ENCODE measurements around the gene KCNIP4. TPM values are rescaled to one million over a fixed set of nuclear protein-coding genes. Genes with fewer than 3 reads are reported as not detected.

KCNIP4 gene
- total and polyA plus RNA-seq, 2 donors (not counting 3 experiments of a cell fraction or from before 2014, with no cell fraction given) = not detected

- Histone ChIP-seq H3K9ac (replicated peaks; ENCODE audit: extremely low read depth, insufficient read depth, low read length) (no peak overlapping the region), H3K9me1 (replicated peaks; ENCODE audit: control insufficient read depth, extremely low read depth, insufficient read depth, low read length) (no peaks in the 10 kb centered on the region), H3K79me2 (ENCODE audit: control insufficient read depth, insufficient read depth, low read length) (no peaks in the 10 kb centered on the region), H3K36me3 (ENCODE audit: control insufficient read depth in 2 of 2, extremely low read depth in 1 of 2, insufficient read depth in 2 of 2, low read length in 2 of 2) (no peaks in the 10 kb centered on the region), H3K9me3 (replicated peaks; ENCODE audit: control insufficient read depth, insufficient read depth, low read length) (no peaks in the 10 kb centered on the region), H3K4me2 (ENCODE audit: insufficient read depth, low read length) (no peak overlapping the region), H3K4me1 (ENCODE audit: control insufficient read depth, extremely low read depth, insufficient read depth, low read length) (no peaks in the 10 kb centered on the region), H3K27ac (ENCODE audit: insufficient read depth, low read depth, low read length) (no peak overlapping the region), H2AFZ (ENCODE audit: low read depth, low read length) (no peak overlapping the region), H4K20me1 (replicated peaks; ENCODE audit: control insufficient read depth, extremely low read depth, insufficient read depth, low read length) (no peaks in the 10 kb centered on the region), H3K4me3 (replicated peaks in 1 of 3; ENCODE audit: insufficient read depth in 1 of 3, low read depth in 1 of 3, low read length in 3 of 3) (no peak overlapping the region), H3K27me3 (ENCODE audit: control insufficient read depth in 2 of 2, insufficient read depth in 2 of 2, low read length in 2 of 2) (no peaks in the 10 kb centered on the region)
- ChIA-PET CTCF (interaction anchor here (1.4 kb wide), 1 partner anchor 13 kb away, joined by 4 read pairs; no protein-coding TSS in a partner anchor), POLR2A (no interaction called here)
- no peak for DNase-seq (ENCODE audit: low read depth, low spot score)
- dilution Hi-C loops (cut with MboI; ENCODE audit: extremely low pct_ligation_motif_present, low sequenced_read_pairs) = no loop called here
- no peak for FAIRE-seq
- TF ChIP-seq FOS (IDR thresholded peaks at IDR 0.05; ENCODE audit: borderline replicate concordance, insufficient read depth, low read length) (no peak), JUN (IDR thresholded peaks at IDR 0.05; ENCODE audit: borderline replicate concordance, insufficient read depth, insufficient read length, low read depth) (no peak), POLR2AphosphoS5 (IDR thresholded peaks at IDR 0.05; ENCODE audit: insufficient read depth, low read depth, low read length) (no peak), MYC (IDR thresholded peaks at IDR 0.05; ENCODE audit: low read depth, low read length) (no peak), MAX (IDR thresholded peaks at IDR 0.05; ENCODE audit: insufficient read depth, insufficient read length) (no peak), POLR2A (IDR thresholded peaks at IDR 0.05; ENCODE audit: low read depth, low read length) (no peak), GATA2 (IDR thresholded peaks at IDR 0.05; ENCODE audit: insufficient read depth, insufficient read length, low read depth, low read length) (no peak), EZH2 (IDR thresholded peaks at IDR 0.05; ENCODE audit: borderline replicate concordance, low read depth, low read length, severe bottlenecking) (no peak), CTCF (IDR thresholded peaks at IDR 0.05; ENCODE audit: extremely low read depth in 1 of 2, insufficient read depth in 1 of 2, low read depth in 1 of 2, low read length in 2 of 2) (no peak)
- BruUV-seq (replicated peaks) = no TSS peak
- intact Hi-C loops (cut with micrococcal nuclease) = no loop called here
Observed at GRCh38 chr4:20960291-20960690, 988.3 kb downstream of the KCNIP4 start.

Data from endothelial cell of umbilical vein (primary cell).